Measurements from ENCODE around the gene RESP18.
A peak's percentile ranks its signal among the peaks of the same experiment; 100 is the strongest.
"Not testable (repeated sequence)": the region's sequence is repeated elsewhere in the genome, so short reads cannot be mapped to it uniquely, and the experiment has no call there.

The RESP18 gene

GRCh38 chr2:219325657-219326315 lies 6.8 kb downstream of the RESP18 start:
- DNase-seq (ENCODE audit: low spot score), result no peak

GRCh38 chr2:219325136-219325535 lies 7.4 kb downstream of the RESP18 start:
- no peak for DNase-seq (ENCODE audit: low spot score)

DNA sequence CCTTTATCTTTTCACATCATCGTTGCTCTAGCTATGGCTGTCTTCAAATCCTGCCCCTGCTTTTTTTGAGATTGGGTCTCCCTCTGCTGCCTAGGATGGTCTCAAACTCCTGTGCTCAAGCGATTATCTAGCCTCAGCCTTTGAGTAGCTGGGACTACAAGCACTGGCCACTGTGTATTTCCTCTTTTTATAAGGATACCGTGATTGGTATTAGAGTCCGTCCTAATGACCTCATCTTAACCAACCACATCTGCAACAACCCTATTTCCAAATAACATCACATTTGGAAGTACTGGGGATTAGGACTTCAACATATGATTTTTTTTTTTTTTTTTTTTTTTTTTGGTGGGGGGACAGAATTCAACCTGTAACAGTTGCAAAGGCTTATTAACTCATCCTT lies 9.1 kb downstream of the RESP18 start:
- no peak for DNase-seq (ENCODE audit: low spot score)

- no peak for DNase-seq (ENCODE audit: low spot score)
These were observed 17.6 kb downstream of the RESP18 start for GRCh38 chr2:219314804-219315468.

GRCh38 chr2:219312683-219313263 lies 19.8 kb downstream of the RESP18 start:
- not testable (repeated sequence) for DNase-seq (ENCODE audit: low spot score)

DNA sequence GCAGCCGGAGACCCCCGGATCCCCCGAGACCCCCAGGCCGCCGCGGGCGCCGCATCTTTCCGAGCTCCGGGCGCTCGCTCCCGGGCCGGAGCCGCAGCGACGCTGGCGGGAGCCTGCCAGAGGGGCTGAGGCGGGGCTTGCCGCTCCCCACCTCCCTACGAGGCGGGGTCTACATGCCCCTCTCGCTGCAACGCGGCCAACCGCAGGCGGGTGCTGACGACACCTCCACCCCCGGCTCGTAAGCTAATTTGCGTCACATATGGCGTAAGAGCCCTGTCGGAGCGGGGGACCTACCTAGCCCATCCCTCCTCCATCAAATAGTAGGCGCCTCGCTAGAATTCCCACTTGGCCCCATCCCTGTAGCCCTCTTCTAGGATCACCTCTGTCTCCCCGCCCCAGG lies 23.3 kb downstream of the RESP18 start, which contains the start of gene PTPRN:
Gene PTPRN (minus strand): TSS at position 124 of the 400 bp plus-strand sequence. CDS start 69 bp downstream, at position 55.
- DNase-seq (ENCODE audit: low spot score), result peak; percentile 84

GRCh38 chr2:219308142-219309101 lies 24.1 kb downstream of the RESP18 start:
- DNase-seq (ENCODE audit: low spot score), result no peak

DNA sequence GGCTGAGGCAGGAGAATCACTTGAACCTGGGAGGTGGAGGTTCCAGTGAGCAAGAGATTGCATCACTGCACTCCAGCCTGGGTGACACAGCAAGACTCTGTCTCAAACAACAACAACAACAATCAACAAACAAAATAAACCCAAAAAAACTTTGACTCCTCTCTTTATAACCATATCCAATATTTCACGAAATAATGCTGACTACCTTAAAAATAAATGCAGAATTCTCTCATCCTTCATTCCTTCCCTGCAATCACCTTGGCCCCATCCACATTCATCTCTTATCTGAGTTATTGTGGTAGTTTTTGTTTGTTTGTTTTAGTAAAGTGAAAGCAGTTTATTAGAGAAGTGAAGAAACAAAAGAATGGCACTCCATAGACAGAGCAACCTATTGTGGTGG lies 26.5 kb downstream of the RESP18 start:
- DNase-seq (ENCODE audit: low spot score), result no peak

DNA sequence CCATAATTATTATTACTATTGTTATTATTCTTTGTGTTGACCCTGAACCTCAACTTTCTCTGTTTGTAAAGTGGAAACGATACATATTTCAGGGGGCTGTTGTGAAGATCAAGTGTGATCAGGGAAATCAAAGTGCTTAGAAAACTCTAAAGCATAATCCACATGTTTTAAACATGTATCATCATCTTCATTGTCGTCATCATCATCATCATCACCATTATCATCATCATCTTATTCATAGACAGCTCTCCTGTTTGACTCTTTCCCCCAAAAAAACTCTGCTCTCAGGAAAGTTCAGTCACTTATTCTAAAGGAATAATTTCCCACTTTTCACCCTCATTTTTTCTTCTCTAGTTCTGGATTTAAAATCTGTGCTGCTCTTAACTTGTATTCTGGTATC lies 28.3 kb downstream of the RESP18 start:
- no peak for DNase-seq (ENCODE audit: low spot score)

- DNase-seq (ENCODE audit: low spot score), result no peak
These were observed 30.1 kb downstream of the RESP18 start for GRCh38 chr2:219302412-219302968.

- no peak for DNase-seq (ENCODE audit: low spot score)
These were observed 32.5 kb downstream of the RESP18 start for GRCh38 chr2:219300022-219300421.

GRCh38 chr2:219299372-219299760 lies 33.2 kb downstream of the RESP18 start:
- no peak for DNase-seq (ENCODE audit: low spot score)

DNA sequence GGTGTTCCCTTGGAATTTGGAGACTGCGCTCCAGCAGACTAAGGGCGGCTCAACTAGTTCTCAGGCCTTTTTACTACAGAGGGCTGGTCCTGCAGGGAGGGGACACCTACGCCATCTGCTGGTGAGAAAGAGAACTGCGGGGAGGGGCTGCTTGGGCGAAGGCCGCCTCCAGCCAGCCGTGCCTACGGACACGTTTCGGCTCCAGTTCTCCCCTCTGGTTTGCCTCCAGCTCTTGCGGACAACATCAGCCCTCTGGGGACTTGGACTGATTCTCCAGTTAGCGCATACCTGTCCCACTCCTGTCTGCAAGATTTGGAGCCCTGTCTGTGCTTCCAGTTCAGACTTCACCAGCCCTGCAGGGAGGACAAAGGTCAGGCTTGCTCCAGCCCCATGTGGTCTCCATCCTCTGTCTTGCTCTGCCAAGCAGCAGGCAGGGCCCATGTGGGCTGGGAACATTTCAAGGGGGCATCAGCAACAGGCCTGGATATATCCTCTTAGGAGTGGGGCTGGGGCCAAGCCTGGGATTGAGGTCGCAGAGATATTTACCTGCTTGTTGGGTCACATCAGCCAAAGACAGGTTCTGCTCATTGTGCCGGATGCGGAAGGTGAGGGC lies 33.7 kb downstream of the RESP18 start:
- no peak for DNase-seq (ENCODE audit: low spot score)

- no peak for DNase-seq (ENCODE audit: low spot score)
These were observed 34.6 kb downstream of the RESP18 start for GRCh38 chr2:219297766-219298456.

DNA sequence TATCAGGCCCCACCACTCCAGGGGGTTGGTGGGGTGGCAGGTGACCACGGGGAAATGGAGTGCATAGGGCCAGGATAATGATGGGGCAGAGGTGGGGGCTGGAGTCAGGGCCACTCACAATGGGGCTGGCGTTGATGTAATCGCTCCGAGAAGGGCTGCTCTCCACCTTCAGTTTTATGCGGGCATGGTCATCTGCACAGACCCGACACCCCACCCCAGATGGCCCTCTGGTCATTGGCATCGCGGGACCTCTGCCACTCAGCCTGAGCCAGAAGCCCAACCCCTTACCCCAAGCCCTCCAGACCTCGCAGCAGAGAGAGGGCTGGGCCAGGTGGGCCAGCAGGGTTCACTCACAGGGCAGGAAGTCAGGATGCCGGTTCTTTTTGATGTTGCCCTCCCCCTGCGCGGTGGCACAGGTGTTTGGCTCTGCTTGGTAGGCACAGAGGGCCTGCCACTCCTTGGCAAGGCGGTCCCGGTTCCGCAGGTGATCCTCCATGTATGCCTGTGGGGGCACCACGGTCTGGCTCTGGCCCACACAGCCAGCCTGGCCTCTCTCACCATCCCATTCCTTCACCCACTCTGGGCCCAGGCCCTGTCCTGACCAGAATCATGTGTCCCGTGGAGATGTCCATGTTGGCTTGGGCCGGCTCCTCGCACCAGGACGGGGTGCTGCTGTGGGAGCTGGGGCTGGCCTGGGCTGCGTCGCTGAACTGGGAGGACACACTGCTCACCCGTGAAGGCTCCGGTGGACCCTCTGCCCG lies 35.7 kb downstream of the RESP18 start:
- DNase-seq (ENCODE audit: low spot score), result no peak

GRCh38 chr2:219296142-219296541 lies 36.4 kb downstream of the RESP18 start:
- no peak for DNase-seq (ENCODE audit: low spot score)

DNA sequence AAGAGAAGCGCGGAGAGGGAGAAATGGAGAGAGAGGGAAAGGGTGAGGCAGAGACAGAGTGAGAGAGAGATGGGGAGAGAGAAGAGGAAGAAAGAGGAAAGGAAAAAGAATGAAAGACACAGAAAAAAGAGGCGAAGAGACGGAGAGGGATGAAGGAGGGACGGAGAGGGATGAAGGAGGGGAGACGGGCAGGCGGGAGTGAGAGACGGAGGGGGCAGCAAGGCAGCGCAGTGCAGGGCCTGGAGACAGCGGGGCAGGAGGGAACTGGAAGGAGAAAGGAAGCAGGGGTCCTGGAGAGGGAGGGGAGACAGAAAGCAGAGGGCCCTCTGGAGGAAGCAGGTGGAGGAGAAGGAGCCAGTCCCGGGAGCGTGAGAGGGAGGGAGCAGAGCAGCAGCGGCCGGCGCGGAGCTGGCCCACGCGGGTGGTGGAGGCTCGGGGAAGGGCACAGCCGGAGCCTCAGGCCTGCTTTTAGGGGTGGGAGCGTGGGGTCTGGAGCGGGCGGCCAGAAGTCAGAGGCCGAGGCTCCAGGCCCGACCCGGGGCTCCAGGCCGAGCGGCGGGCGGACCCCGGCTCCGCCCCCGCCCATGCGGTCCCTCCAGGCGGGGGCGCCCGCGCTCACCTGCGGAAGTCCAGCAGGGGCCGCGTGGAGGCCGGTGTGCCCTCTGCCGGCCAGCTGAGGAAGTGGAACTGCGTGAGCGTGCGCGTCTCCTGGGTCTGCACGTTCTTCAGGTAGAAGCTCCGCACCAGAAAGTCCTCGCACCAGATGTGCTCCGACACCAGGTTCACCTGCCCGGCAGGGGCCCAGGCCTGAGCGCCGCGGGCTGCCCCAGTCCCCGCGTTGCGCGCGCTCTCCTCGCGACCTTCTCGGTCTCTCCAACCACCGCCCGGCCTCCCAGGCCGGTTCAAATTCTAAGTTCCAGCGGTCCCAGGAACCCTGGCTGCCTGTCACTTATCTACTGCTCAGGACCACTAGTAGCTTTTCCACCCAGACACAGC lies 37.9 kb downstream of the RESP18 start:
- DNase-seq (ENCODE audit: low spot score), result peak; percentile 76

DNA sequence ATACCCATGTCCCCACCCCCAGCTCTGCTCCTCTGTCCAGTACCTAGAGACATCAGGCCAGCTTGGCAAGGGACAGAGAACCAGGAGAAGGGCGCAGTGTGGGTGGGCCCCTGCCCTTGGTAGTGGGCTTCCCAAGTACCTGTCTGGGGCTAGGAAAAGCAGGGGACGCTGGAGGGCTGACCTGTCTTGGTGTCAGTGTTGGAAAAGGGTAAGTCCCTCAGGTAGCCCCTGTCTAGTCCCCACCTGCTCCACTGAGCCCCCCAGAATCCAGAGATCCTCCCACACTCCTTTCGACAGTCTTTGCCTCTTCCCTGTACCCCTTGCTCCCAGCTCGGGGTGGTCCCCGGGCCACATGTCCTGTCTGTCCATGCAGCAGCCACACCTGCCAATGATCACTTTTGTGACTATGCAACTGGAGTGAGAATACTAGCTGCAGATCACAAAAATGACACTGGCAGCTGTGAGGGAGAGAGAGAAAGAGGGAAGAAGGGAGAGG lies 38.8 kb downstream of the RESP18 start:
- DNase-seq (ENCODE audit: low spot score), result no peak

DNA sequence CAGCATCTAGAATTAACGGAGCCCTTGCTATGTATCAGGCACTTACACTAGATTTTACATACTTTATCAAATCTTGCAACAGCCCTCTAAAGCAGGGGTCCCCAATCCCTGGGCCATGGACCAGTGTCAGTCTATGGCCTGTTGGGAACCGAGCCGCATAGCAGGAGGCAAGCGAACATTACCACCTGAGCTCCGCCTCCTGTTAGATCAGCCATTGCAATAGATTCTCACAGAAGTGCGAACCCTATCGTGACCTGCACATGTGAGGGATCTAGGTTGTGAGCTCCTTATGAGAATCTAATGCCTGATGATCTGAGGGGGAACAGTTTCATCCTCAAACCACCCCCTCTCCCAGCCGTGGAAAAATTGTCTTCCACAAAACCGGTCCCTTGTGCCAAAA lies 39.9 kb downstream of the RESP18 start:
- no peak for DNase-seq (ENCODE audit: low spot score)
